Measurements from ENCODE around the gene DRAXIN.
A peak's percentile ranks its signal among the peaks of the same experiment; 100 is the strongest.

DRAXIN gene

DNA sequence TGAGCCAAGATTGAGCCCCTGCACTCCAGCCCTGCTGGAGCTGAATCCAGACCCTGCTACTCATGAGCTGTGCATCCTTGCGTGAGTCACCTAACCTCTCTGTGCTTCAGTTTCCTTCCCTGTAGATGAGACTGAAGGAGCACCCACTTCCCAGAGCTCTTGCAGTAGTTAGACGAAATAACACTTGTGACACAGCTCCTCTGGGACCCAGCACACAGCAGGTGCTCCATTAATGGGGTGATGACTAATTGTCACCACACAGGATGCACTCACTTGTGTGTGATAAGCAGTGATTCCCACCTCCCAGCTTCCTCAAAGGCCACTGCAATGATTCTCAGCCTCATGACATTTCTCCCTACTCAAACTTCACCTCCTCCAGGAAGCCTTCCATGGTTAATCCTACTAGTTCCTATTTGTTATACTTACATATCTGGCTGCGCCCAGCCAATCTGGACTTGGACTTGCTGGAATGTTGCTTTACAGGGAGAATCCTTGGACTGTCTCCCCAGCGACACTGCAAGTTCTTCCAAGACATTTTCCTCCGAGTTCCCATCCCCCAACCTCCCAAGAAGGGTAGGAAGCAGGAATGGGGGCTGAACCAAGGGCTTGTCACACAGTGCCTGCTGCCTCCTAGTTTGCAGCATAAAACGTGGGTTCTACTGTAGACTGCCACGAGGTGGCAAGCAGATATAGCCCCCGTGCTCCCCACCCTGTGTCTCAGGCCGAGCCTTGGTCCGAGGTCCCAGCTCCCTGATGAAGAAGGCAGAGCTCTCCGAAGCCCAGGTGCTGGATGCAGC lies 17.2 kb downstream of the DRAXIN start:
- DNase-seq (ENCODE audit: low read depth in 2 of 2): no peak

DNA sequence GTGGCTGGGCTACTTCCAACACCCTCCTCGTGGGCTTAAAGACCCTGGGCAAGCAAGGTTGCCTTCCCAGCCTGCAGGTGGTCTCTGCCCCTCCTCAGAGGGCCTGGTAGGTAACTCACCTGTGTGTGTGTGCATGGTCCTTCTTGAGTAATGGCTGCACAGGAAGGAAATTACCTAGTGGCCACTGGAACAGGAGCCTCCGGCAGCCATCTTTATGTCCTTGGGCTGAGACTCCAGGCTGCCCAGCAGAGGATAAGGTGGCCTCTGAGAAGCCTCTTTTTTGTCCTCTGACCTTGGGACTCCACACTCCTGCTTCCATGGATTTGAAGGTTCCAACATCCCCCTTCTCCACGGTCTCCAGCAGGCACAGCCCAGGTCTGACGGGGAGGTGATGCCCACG lies 20.0 kb downstream of the DRAXIN start:
- DNase-seq (ENCODE audit: low read depth in 2 of 2): no peak

DNA sequence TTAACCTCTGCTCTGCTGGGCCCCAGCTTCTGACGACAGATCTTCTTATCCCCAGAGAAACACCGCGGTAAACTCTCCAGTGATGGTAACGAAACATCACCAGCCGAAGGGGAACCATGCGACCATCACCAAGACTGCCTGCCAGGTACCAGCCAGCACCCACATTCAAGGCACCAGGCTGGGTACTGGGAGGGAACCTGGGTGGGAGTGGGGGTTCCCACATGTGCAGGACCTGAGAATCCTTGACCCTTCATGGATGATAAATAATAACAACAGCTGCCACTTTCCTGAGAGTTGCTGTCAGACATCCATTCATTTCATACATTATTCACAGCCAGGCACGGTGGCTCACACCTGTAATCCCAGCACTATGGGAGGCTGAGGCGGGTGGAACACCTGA lies 20.8 kb downstream of the DRAXIN start:
- no peak for DNase-seq (ENCODE audit: low read depth in 2 of 2)

DNA sequence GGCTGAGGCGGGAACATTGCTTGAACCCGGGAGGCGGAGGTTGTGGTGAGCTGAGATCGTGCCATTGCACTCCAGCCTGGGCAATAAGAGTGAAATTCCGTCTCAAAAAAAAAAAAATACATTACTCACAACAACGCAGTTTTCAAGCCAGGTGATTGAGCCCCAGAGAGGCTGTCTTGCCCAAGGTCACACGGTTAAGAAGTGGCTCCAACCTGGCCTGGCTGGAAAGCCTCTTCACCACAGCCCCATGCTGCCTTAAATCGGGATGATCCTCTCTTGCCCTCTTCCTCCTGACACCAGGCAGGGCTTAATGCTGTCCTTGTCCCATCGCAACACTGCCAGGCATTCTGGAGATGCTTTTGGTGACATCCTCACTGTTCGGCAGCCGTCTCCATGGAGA lies 21.6 kb downstream of the DRAXIN start:
- no peak for DNase-seq (ENCODE audit: low read depth in 2 of 2)

DNA sequence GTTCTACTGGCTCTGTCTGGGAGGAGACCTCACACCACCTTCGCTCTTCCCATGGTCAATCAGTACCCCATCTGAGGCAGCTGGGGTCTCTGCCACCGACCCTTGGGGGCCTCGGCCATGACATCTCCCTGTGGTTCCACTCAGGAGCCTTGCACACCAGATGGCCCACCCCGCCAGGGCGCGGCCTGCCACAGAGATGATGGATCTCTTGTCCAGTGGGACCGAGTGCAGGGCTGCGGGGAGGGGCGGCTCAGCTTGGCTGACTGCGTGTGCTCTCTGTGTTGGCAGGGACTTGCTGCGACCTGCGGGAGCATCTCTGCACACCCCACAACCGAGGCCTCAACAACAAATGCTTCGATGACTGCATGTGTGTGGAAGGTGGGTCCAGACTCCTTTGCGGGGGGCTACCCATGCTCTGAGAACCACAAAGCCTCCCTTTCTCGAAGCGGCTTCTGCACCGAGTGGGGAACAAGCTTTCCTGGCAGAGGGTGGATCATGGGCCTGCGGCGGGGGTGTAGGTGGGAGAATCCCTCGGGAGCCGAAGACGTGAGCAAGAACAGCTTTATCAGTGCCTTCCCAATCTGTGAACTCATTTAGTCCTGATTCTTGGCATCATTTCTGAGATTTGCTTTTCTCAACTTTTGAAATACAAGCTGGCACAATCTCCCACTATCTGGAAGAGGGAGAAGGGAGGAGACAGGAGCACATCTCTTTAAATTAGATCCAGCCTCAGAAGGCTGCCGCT lies 23.5 kb downstream of the DRAXIN start:
- no peak for DNase-seq (ENCODE audit: low read depth in 2 of 2)

DNA sequence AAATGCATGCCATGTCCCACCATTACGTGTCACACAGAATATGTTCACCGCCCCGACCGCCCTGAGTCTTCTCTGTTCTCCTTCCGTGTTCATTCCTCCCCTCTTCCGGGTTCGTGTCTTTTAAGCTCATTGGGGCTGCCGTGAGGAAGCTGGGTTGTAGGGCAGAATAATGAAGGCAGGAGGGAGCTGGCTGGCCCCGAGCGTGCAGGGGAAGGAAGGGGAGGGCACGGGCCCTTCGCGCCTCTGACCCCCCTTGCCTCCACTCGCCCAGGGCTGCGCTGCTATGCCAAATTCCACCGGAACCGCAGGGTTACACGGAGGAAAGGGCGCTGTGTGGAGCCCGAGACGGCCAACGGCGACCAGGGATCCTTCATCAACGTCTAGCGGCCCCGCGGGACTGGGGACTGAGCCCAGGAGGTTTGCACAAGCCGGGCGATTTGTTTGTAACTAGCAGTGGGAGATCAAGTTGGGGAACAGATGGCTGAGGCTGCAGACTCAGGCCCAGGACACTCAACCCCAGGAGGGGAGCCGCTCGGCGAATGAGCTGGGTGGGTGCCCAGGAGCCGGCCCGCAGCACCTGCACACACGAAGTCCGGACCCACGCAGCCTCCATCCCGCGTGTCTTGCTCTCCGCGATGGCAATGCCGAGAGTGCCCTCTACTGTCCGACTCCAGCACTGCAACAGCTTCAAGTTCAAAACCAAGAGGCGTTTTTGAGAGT lies 28.0 kb downstream of the DRAXIN start:
- peak; percentile 62 to 79 for DNase-seq (ENCODE audit: low read depth in 2 of 2)

DNA sequence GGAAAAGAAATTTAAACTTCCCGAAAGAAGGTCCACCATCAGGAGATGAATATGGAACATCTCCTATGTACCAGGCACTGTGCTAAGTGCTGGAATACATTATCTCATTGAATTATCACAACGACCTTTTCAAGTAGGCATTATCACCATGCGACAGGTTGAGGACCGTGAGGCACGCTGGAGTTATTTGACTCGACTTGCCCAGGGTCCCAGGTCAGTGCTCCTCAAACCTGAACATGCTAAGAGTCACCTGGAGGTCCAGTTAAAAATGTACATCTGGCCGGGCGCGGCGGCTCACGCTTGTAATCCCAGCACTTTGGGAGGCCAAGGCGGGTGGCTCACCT lies 28.5 kb downstream of the DRAXIN start:
- no peak for DNase-seq (ENCODE audit: low read depth in 2 of 2)

DNA sequence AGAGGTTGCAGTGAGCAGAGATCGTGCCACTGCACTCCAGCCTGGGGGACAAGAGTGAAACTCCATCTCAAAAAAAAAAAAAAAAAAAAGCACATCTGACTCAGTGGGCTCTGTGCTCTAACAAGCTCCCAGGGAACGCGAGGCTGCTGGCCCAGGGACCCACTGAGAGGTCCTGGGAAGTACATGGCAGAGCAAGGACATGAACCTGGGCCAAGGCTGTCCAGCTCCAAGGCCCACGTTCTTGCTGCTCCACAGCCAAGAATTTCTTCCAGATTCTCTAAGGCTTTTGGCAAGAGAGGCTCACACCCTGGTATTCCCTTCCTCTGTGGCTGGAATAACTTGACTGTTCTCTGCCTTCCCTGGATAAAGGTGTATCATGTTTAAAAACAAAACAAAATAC lies 29.0 kb downstream of the DRAXIN start:
- no peak for DNase-seq (ENCODE audit: low read depth in 2 of 2)

DNA sequence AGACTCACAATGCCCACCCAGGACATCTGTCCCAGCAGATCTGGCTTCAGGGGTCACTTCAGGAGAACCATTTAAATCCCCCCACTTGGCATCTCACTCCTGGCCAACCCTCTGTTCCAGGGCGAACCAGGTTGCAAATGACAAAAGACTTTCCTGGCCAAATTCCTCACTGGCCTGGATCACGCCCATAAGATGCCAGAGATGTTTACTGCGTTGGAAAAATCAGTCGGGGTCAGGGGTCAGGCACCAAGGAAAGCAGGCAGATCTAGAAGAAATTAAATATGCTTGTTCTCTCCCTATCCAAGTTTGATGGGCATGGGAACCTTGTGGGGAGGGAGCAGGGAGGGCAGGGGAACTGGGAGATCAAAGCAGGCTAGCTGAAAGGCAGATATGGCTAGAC lies 29.8 kb downstream of the DRAXIN start:
- no peak for DNase-seq (ENCODE audit: low read depth in 2 of 2)

DNA sequence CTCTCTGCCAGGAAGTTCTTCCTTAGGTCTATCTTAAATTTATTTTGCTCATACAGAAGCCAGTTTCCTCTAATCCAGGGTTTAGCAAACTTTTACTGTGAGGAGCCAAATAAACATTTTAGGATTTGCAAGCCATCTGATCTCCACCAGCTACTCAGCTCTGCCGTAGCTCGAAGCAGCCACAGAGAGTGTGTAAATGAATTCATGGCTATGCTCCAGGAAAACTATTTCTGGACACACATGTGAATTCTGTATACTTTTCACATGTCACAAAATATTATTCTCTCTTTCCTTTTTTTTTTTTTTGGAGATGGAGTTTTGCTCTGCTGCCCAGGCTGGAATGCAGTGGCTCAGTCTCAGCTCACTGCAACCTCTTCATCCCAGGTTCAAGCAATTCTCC lies 31.0 kb downstream of the DRAXIN start:
- no peak for DNase-seq (ENCODE audit: low read depth in 2 of 2)

DNA sequence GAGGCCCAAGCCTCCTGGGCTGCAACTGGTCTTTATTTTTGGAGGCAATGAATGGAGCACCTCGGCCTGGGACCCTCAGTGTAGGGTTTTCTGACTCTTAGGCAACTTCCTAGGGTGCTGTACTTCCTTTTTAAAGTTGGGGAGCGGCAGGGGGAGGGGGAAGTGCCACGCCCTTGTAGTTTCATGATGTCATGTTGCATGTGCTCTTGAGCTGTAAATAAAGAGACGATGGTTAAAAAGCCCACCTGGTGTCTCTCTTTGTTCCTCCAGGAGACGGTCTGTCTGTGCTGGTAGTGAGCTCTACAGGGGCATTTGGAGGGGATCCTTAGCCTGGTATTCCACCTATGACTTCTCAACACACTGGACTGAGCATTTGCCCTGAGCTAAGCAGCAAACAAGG lies 34.1 kb downstream of the DRAXIN start:
- no peak for DNase-seq (ENCODE audit: low read depth in 2 of 2)

DNA sequence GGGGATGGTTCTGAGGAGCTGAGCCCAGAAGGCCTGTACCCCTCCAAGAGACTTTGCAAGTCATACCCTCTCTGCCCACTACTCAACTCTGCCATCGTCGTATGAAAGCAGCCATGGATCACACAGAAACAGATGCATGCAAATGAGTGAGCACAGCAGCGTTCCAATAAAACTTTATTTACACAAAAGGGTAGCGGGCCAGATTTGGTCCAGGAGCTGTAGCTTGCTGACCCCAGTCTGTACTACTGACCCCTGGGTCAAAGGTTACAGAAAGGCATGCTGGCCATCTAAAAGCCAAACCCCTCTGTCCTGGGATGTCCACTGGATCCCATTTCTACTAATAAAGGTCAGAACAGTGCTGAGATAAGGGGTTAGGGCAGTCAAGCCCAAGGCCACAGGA lies 35.6 kb downstream of the DRAXIN start:
- no peak for DNase-seq (ENCODE audit: low read depth in 2 of 2)

DNA sequence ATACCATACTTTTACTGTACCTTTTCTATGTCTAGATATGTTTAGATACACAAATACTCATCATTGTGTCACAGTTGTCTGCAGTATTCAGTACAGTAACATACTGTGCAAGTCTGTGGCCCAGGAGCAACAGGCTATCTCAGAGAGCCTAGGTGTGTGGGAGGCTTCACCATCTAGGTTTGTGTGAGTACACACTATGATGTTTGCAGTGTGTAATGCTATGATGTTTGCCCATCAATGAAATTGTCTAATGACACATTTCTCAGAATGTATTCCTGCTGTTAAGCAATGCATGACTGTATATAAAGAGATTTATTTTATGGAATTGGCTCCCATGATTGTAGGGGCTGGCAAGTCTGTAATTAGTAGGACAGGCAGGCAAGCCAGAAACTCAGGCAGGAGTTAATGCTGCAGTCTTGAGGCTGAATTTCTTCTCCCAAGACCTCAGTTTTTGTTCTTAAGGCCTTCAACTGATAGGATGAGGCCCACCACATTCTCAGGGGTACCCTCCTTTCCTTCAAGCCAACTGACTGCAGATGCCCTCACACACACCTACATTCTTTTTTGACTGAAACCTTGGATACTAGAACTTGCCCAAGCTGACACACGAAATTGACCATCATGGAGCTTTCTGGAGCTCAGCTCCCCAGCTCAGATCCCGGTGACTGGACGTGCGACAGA lies 36.8 kb downstream of the DRAXIN start:
- DNase-seq (ENCODE audit: low read depth in 2 of 2): no peak

DNA sequence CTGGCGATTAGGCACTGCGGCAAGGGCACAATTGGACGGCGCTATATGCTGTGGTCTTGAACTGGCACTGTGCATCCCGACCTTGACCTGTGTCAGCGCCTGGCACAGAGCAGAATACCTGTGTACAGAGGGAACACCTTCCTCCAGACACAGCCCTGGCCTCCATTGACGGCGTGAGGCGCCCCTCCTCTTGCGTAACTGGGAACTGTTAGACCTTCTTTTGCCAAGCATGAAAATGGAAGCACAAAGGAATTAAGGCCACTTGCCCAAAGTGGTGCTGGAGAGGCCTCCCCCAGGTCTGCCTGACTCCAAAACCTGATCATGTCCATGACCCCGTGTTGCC lies 37.6 kb downstream of the DRAXIN start:
- no peak for DNase-seq (ENCODE audit: low read depth in 2 of 2)

DNA sequence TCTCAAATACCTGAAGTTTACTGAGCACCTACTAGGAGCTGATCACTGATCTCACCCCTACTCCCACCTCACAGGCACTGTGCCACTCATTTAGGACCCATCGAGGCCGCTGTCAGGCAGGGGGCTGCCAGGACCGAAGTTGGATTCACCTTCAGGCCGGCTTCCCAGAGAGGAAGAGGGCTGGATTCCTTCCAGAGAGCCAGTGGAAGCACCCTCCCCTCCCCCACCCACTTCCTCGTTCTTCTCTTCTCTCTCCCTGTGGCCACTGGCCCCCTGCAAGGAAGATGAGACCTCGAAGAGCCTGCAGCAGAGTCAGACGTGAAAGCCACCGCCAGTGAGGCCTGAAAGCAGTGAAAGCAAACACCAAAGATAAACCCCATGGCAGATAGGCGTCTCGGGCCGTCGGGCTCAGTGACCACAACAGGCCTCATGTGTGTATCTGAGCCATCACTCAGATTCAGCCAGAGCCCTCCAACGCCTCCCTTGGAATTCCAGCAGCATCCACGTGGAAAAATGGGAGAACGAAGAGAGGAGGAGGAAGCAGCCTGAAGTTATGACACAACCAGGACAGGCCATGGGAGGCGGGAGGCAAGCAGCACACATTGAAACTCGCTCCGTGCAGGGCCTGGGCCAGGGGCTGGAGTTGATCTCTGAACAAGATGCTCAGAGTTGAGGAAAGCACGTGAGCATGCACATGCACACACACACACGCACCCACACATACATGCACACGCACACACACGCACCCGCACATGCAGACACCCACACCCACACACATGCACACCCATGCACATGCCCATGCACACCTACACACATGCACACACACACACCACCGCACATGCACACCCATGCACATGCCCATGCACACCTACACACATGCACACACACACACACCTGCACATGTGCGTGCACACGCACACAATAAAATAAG lies 38.3 kb downstream of the DRAXIN start:
- DNase-seq (ENCODE audit: low read depth in 2 of 2): no peak

DNA sequence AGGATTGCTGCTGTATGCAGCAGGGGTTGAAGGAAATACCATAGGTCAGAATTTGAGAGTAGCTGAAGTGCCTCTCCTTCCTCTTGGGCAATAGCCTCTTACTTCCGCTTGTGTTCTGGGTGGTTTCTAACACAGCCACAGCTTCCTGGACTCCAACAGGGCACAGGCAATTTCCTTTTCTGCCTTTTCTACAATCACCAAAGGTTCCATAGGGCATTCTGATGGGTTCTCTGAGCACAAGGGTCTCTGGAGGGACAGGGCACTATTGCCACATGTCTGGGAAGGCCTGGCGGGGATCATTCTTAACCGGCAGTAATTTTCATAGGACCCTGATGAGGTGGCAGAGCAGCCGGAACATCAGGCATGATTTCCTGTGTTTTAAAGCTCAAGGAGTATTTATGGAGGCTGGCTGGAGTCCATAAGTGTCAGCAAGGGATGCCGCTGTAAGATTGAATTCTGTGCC lies 39.0 kb downstream of the DRAXIN start:
- no peak for DNase-seq (ENCODE audit: low read depth in 2 of 2)

DNA sequence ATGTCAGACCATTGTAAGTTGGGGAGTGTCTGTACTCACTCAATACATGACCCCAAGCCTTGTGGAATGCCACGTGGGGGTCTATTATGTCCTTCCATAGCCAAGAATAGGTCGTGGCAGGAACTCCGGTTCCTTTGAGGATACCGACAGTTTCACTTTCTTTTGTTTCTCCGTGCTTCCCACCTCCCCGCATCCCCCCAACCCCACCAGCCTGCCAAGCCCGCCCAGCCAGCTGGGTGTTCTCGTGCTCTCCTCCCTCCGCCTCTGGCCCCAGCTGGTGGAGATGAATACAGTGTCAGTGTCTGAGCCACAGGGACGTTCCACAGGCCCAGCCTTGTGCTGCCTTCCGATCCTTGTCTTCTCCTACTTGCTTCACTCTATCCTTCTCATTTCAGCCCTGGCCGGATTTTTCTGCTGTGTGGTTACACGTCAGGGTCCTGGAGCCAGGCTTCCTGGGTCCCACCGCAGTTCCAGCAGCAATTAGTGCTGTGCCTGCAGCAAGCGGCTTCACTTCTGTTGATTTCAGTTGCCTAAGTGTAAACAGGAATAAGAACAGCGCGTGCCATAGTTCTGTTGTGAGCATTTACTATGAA lies 40.3 kb downstream of the DRAXIN start:
- no peak for DNase-seq (ENCODE audit: low read depth in 2 of 2)

DNA sequence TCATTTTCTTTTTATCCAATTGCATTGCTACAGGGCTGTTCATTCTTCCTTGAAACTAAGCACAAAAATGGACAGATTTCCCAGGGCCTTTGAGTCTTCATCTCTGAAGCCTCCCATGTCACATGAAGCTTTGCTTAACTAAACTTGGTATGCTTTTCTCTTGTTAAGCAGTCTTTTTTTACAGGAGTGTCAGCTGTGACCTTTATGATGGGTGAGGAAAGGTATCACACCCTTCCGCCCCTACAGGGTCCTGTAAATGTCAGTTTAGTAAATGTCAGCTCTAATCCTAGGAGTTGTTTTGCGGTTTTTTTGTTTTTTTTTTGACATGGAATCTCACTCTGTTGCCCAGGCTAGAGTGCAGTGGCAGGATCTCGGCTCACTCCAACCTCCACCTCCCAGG lies 41.8 kb downstream of the DRAXIN start:
- no peak for DNase-seq (ENCODE audit: low read depth in 2 of 2)

DNA sequence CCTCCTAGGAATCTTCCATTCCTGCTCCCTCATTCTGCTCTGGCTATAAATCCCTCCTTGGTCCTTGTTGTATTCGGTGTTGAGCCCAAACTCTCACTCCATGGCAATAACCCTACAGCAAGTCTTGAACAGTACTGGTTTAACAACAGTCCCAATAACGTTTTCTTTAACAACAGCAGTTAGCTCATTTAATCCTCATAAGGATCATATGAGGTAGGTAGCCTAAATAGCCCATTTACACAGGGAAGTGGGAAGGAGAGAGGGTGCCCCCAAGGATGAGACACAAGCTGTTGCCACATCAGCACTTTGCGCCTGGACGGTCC lies 44.0 kb downstream of the DRAXIN start:
- no peak for DNase-seq (ENCODE audit: low read depth in 2 of 2)

DNA sequence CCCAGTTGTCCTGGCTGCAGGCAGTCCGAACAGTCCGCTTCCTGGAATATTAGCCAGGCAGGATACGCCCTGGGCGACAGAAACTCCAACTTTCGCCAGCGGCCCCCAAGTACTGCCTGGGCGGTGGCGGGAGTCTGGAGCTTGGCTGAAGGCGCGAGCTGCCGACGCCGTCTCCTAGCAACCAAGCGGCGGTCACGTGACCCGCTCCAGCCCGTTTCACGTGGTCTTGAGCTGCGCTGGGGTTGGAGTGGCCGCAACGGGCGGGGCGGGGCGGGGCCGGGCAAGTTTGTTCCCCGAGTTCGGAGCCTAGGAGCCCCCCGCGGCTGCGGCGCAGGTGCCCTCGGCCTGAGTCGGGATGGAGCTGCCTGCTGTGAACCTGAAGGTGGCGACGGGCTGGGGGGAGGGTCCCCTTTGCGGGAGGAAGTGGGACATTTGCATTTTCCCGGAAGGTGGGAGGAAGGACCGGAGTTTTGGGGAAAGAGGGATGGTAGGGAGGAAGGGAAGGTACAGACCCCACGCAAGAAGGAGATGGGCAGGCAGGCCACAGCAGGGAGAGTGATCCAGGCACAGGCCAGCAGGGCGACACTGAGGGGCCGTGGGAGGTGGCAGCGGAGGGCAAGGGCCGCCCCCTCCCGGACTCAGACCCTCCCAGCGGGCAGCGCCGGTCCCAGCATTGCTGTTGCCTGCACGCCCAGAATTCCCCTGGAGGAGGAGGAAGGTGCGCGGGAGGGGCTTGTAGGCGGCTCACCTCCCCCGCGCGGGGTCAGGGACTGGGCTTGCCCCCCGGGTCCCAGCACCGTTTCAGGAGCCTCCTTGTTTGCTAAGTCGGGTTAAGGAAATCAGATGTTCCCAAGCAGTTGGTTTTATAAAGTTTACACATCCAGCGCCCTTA lies 44.6 kb downstream of the DRAXIN start, which contains the start of gene AGTRAP:
AGTRAP (plus strand) TSS at position 283 of the 892 bp plus-strand sequence; CDS start at position 356, 73 bp downstream.
- peak; percentile 81 to 91 for DNase-seq (ENCODE audit: low read depth in 2 of 2)

Data from stimulated activated CD4-positive, alpha-beta T cell treated with anti-CD3 and anti-CD28 coated beads, Interleukin-15, amount 100 ng/mL, for 48 hours (primary cell).